Dermis blood vessel endothelial cell (primary cell): Measurements from ENCODE around the gene PPP1R2B. TPM values are rescaled to one million over a fixed set of nuclear protein-coding genes. Genes with fewer than 3 reads are reported as not detected.
"Not testable (repeated sequence)": the region's sequence is repeated elsewhere in the genome, so short reads cannot be mapped to it uniquely, and the experiment has no call there.

Source experiments
- DNase-seq: peaks from one replicate; pipeline ENCODE4 v3.0.0; 2010
- total RNA-seq: library from RNA; depleted of rRNA; stranded (reverse); fragments of >200 nt; gene quantifications from 2 replicates; pipeline ENCODE4 v1.2.3, GENCODE V29; 2014

The PPP1R2B gene
- 0.17 and 0.19 TPM in 2 replicates for total RNA-seq

DNA sequence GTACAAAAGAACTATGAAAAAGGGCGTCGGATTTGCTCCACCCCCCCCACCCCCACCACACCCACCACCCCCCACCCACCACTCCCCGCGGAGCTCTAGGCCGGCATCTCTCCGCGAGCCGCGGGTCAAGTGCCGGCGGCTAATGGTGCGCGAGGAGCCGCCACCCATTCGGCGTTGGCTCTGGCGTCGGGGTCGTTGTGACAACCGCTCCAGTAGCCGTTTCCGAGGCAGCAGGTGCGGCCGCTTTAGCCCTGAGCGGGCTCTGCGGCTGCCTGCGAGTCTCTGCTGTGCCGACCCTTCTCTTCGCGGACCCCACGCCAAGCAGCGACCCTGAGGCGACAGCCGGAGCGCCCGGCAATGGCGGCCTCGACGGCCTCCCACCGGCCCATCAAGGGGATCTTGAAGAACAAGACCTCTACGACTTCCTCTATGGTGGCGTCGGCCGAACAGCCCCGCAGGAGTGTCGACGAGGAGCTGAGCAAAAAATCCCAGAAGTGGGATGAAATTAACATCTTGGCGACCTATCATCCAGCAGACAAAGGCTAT, at the start of gene PPP1R2B:
Gene PPP1R2B (plus strand): TSS at position 90 of the 546 bp plus-strand sequence. CDS start 268 bp downstream, at position 358.
- no peak for DNase-seq

DNA sequence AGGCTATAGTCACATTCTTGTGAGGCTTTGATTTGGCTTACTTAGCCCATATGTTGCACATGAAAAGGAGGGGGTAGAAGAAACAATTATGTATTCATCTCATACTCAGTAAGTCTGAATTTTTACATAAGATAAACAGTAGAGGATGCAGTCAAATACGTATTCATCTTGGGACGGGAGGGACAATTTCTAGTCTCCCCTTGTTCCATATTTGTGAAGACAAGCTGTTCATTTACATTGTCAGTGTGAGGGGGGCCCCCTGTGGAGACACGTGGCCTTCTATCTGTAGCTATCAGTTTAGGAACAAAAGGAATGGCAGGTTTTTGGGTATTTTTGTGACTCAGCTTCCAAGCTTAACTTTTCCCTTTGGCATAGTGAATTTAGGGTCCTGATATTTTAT, 49.2 kb upstream of the PPP1R2B start:
- no peak for DNase-seq

DNA sequence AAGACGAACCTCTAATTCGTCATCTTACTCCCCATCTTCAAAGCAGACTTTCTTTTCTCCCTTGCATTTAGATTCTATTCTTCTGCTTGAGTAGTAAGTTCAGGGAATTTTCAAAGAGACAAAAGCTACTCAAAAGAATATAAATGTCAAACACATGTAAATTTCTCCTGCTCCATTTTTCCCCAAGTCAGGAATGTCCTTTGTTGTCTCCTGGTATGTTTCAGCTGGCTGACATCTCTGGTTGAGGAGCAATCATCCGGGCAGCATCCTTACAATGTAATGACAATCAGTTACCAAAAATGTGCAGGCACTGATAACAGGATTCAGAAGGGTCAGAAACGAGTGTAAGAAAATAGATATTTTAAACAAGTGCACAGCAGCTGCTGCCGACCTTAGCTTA, 47.6 kb upstream of the PPP1R2B start:
- no peak for DNase-seq

DNA sequence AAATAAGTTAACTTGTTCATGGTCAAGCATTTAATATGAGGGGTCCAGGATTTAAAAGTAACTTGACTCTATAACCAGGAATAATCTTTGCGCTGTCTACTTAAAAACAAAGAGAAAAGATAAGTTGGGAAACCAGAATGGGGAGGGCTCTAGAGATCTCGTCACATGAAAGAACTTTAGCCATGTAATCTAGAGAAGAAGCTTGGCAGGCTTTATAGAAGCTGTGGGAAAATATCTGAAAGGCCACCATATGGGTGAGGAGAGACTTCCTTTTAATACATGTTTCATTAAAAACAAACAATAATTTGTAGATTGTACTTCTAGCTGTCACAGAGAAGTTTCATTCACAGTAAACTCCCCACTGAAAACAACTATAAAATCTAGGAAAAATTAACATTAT, 46.7 kb upstream of the PPP1R2B start:
- DNase-seq = no peak

DNA sequence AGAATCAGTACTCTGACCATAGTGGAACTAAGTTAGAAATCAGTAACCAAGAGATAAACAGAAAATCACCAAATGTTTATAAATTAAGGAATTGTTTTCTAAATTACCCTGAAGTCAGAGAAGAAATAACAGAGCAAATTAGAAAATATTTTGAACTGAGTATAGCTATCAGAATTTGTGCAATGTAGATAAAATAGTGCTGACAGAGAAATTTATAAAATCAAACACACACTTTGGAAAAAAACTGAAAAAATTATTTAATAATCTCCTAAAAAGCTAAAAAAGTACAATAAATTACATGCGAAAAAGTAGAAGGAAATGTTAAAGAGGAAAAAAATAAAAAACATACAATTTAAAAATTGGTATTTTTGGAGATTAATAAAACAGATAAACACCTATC, 37.1 kb upstream of the PPP1R2B start:
- no peak for DNase-seq

DNA sequence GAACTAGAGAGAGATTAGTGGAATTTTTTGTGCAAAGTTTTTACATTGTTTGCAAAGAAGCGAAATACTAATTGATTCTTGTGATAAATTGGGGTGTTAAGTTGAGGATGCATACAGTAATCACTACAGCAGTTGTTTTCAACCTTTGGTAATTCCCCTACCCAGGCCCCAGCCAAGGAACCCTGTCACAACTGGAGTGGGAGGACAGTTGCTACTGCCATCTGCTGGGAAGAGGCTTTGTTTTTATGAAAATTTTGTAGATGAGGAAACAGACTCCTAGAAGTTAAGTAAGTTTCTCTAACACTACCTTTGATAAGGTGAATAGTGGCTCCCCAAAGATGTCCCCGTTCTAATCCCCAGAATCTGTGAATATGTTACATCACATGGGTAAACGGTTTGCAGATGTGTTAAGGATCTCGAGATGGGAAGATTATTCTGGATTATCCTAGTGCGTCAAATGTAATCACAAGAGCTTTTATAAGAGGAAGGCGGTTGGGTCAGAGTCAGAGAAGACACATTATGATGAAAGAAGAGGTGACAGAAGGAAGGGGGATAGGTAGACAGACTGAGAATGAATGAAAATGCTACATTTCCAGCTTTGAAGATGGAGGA, 34.0 kb upstream of the PPP1R2B start:
- DNase-seq = no peak

DNA sequence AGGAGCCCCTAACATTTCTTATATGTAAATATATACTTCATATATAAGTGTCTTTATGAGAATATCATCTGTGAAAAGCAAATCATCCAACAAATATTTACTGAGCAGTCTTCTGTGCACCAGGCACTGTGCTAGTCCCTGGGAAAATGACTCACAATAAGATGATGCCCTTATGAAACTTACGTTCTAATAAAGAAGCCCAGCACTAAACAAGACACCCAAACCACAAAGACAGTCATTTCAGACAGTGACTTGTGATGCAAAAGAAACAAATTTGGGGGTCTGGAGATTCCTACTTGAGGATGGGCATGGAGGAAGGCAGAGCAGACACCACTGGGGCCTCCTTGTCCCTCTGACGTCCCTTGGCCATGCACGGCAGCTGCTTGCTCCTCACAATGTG, 30.6 kb upstream of the PPP1R2B start:
- DNase-seq = no peak

DNA sequence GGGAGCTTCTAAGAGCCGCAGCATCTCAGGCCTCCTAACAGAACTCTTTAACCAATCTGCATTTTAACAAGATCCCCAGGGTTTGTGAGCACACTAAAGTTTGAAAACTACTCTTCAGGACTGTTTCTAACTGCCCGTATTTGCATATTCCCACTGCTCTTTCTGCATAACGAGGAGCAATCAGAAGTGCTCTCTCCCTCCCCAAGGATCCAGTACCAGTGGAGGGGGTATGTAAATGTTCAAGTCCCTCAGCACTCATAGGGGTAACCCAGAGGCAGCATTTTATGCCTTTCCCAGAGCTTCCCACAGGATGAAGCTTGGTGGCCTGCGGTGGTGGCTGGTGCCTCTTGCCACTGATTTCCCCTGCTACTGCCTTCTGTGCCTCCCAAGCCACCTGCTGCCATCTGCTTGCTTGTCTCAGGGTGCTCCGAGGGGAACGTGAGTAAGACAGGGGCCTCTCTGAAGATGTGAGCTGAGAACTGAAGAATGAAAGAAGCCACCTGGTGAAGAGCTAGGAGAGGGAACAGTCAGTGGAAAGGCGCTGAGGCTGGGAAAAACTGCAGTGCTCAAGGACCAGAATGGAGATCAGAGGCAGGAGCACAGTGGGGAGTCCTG, 30.0 kb upstream of the PPP1R2B start:
- no peak for DNase-seq

DNA sequence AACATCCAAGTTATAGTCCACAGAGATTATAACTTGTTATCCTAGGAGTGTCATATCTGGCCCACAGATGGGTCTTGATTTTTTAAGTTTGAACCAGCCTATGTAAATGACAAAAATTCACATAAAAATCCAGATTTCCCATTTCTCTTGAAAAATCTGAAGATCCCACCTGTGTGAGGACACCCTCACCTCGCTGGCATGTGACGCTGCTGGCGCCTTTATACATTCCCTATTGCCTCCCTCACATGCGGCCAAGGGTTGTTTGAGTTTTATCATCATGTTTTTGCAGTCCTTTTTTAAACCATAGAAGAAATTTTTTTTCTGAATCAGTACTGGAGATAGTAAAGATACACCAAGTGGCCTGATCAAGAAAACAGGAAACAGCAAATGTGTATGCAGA, 25.9 kb upstream of the PPP1R2B start:
- no peak for DNase-seq

DNA sequence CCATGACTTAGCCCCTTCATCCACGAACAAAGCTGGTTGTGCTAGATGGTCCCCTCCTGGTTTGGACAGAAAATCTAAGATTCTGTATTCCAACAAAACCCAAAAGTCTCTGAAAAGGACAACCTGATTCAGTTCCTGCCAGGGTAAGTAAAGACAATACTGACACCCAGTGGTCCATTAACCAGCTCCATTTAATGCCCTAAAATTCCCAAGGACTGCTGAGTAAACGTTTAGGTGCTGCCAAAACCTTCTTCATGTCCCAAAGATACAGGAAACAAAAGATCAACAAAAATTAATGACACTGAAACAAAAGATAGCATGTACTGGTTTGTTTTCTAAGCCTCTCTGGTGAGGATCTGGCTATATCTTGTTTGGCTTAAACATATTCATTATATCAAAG, 25.3 kb upstream of the PPP1R2B start:
- DNase-seq = no peak

DNA sequence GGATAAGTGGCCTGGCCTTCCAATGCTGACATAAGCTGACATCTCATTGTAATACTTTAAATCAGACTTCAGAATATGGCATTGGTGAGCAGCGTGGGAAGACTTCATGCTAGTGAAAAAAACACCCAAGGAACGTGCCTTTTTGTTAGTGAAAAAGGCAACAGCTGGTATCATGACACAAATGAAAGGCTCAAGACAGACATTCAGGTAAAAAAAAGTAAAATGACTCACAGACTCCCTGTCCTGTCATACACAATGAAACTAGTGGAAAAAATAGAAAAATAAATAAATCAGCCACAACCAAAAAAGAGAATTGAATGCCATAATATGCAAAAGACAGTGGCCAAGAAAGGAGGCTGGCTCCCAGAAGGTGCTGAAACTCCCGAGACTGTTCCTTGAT, 24.4 kb upstream of the PPP1R2B start:
- DNase-seq = no peak

DNA sequence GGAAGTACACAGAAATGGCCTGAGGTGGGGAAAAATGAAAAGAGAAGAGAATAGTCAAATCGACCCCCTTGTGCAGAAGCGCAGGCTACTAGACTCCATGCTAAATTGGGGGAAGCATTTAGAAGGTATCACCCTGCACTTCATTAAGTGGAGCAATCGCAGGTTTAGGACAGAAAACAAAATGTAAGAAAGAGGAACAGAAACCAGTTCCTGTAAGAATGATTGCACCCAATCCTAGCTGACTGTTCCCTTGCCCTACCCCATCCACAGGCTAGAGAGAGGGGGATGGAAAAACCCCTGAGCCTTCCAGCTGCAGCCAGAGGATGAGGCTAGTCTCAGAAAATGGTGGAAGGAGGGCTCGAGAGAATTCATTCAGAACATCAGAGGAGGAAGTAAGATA, 23.9 kb upstream of the PPP1R2B start:
- DNase-seq = no peak

DNA sequence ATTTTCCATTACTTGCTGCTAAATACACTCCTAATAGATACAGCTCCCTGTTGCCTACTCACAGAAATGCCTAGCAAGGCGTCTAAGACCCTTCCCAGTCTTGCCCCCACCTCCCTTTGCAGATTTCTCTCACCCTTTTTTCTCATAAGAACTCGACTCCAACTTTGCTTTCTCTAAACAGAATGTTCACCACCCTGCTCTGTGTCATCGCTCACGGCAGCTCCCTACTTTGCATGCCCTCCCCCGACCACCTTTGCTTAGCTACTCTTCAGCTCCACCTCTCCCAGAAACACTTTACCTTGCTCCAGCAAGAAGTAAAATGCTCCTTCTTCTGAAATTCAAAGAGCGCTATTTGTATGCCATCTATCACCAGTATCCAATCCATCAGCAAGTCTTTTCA, 15.2 kb upstream of the PPP1R2B start:
- no peak for DNase-seq

DNA sequence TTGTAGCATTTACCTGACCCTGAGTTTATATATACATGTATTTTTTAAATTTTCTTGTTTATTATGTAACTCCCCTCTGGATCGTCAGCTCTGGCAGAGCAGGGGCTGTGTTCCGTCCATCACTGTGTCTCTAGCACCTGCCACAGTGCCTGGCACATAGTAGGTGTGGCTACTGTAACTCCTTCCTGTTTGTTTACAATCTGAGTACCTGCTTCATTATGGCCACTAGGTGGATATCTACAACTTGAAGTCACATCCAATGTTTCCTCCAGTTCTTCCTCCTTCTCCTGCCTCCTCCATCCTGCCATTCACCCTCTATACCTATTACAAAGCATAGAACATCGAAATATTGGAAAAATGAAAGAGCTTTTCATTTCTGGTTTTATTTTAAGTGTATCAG, 14.2 kb upstream of the PPP1R2B start:
- no peak for DNase-seq

DNA sequence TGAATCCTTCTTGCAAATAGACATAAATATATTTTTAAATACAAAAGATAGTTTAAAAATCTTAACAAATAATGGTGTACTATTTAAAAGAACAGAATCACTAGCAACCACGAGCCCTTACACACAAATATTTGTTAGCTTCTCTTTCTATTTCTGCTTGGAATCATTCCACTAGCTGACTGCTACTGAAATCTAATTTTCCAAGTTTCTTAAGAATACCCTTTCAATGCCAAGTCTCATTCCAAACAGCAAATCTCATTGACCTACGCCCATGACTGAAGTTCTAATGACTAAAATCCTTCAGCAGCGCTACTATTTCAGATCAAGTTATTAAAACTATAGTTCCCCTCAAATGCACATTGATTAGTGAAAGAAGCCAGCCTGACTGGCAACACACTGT, 13.2 kb upstream of the PPP1R2B start:
- DNase-seq = no peak

DNA sequence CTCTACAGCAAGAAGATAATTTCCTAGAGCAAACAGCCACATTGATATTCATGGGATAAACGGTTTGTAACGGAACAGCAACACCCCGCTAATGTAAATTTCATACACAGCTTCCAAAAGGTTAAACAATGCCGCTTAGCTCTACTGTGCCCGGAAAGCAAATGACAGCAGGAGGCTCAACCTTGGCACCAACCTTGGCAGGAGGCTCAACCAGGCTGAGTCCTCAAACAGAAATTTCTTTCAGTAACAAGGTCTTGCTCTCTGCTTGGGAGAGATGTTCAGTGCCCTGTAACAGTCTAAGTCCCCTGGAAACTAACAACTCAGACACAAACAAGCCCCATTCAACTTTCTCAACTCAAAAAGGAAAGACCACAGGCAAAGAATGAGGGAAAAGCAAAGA, 11.1 kb upstream of the PPP1R2B start:
- DNase-seq = no peak

DNA sequence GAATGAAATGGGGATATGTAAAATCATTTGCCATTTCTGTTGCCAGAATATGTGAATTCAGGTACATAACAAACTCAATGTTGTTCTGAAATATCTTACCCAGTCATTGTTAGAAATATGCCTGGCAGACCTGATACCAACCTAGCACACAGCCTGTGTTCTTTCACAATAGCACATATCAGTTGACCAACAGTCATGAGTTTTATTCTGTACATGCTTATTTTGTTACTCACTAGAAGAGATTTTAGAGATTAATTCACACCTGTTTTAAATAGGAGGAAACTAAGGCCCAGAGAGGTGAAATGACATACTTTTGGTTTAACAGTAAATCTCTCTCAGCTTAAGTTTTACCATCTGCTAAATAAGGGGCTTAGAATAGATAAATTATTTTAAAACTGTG, 8.4 kb upstream of the PPP1R2B start:
- DNase-seq = no peak

DNA sequence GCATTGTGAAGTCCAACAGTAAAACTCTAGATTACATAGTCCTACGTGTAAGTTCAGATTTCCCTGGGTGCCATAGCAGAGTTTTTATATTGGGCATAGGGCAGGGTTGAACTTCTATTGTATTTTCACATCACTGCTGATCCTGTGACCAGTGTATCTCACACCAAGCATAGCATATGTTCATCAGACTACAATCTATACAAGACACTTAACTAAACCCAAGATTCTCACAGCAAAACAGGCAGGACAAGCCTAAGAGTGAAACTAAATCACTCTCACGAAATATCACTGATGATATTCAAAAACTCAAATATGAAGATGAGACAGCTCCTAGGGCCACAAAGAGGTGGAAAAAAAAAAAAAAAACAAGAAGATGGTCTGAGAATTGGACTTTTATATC, 3.2 kb upstream of the PPP1R2B start:
- no peak for DNase-seq

DNA sequence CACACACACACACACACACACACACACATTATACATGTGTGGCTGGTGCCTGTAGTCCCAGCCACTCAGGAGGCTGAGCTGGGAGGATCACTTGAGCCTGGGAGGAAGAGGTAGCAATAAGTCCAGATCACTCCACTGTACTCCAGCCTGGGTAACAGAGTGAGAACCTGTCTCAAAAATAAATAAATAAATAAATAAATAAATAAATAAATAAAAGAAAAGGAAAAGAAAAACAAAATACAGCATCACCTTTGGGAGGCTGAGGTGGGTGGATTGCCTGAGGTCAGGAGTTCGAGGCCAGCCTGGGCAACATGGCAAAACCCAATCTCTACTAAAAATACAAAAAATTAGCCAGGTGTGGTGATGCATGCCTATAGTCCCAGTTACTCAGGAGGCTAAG, 1.6 kb upstream of the PPP1R2B start:
- DNase-seq = not testable (repeated sequence)

DNA sequence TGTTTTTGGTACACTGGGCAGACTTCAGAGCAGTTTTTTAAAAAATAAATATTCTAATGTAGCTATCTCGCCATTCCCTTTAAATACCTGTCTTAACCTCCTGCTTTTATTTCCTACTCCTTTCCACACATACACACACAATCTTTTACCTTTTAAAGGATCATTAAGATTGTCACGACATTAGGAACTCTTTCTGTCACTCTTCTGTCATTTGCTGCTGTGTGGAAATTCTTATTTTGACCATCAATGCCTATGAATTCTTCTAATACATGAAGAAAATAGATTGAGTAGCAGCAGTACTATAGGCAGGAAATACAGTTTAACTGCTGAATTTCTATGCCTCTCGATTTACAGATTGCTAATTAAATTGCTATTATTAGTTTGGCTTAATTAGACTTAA, 1.8 kb downstream of the PPP1R2B start:
- DNase-seq = no peak

DNA sequence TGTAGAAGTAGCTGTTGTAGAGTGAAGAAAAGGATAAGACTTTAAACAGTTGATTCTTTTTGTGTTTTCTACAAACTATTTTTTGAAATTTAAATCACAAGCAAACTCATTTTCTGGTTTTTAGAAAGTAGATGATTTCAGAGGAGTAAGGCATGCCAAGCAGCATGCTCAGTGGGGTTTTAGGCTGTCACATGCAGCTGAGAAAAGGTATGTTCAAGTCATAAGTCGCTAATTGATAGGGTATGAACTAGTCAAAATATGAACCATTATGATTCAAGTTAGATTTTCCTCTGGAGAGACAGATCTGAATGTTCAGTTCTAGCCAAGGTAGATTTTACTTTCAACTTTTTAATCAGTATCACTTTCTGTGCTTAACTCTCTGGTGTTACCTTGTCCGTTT, 3.0 kb downstream of the PPP1R2B start:
- not testable (repeated sequence) for DNase-seq

DNA sequence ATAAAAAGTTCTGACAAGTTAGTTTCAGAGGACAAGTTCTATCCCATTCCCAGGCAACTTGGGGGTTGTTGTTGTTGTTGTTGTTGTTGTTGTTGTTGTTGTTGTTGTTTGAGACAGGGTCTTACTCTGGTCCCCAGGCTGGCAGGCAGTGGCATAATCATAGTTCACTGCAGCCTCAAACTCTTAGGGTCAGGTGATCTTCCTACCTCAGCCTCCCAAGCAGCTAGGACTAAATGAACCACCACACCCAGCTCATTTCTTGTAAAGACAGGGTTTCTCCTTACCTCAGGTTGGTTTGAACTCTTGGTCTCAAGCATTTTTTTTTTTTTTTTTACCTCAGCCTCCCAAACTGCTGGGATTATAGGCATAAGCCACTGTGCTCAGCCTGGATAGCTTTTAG, 15.3 kb downstream of the PPP1R2B start:
- DNase-seq = no peak

DNA sequence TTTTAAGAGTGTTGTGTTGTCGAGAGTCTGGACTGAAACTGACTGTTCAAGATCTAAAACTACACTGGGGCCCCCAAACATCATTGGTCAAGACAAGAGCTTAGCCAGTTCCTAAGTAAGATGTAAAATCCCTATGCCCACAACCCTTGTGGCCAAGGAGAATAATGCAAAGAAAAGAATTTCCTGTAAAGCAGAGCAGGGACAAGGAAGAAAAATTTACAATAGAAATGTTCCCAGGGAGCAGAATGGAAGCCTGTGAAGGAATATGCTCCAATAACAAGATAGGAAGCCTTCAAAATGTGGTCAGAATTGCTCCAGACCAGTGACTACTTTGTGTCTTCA, 20.4 kb downstream of the PPP1R2B start:
- no peak for DNase-seq

DNA sequence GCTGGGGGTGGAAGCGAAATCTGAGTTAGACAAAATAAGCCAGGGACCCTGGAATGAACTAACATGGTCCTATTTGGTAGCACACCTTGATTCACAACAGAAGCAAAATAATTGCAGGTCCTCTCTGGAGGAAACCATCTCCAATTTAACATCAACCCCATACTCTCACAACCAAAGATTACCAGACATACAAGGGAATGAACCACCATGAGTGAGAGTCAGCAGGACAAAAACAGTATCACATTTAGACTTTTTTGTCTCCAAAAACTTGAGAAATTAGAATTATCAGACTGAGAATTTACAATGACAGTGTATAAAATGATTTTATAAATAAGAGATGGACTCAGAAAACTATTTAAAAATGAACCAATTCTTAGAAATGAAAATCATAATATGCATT, 21.1 kb downstream of the PPP1R2B start:
- DNase-seq = no peak
